ENCODE results near the gene KRT73.

GRCh38 chr12:52666471-52666870, 48.1 kb upstream of the KRT73 start:
- no peak for TF ChIP-seq CTCF (conservative IDR thresholded peaks at IDR 0.05; ENCODE audit: low read length)
- no peak for TF ChIP-seq EZH2phosphoT487 (IDR thresholded peaks at IDR 0.05; ENCODE audit: borderline replicate concordance)

Measured in Loucy (cell line).